Measurements from ENCODE around the gene SLC30A10. TPM values are rescaled to one million over a fixed set of nuclear protein-coding genes. Genes with fewer than 3 reads are reported as not detected.

The SLC30A10 gene
- total RNA-seq, 6 experiments from 2014 or later = 25.5 to 55.5 (median 36.6) TPM

- TF ChIP-seq POLR2A (IDR thresholded peaks at IDR 0.05) = no peak
- intact Hi-C loops (cut with DNase I) = no loop called here
Observed at GRCh38 chr1:219903353-219903871, 24.9 kb downstream of the SLC30A10 start.

GRCh38 chr1:219902951-219903350, 25.4 kb downstream of the SLC30A10 start:
- no peaks in the 10 kb centered on the region for H3K9me3 ChIP-seq
- H3K4me1 ChIP-seq = peaks cover 0 to 5% (median 0%) of the 10 kb centered on the region in 4 donors
- WGBS (ENCODE audit: insufficient coverage, low coverage, low lambda C conversion rate, missing lambda C conversion rate) = 76% methylated on average over 4 of the region's 4 CpGs
- TF ChIP-seq POLR2A (IDR thresholded peaks at IDR 0.05) (no peak), CTCF (IDR thresholded peaks at IDR 0.05) (no peak)
- no peaks in the 10 kb centered on the region for H3K27me3 ChIP-seq
- ATAC-seq (peak in 1 of 4 donors; percentile 35), DNase-seq (no peak)
- intact Hi-C loops (cut with DNase I) = no loop called here
- no peak overlapping the region for H3K27ac ChIP-seq
- H3K4me3 ChIP-seq = no peak overlapping the region
- no peaks in the 10 kb centered on the region for H3K36me3 ChIP-seq

More at GRCh38 chr1:219903353-219903871, 24.9 kb downstream of the SLC30A10 start:
- Histone ChIP-seq H3K27me3 (no peaks in the 10 kb centered on the region), H3K9me3 (no peaks in the 10 kb centered on the region), H3K27ac (no peak overlapping the region), H3K4me3 (no peak overlapping the region), H3K36me3 (no peaks in the 10 kb centered on the region), H3K4me1 (peaks cover 0 to 5% (median 0%) of the 10 kb centered on the region in 4 donors)
- no peak for ATAC-seq
- 88% methylated on average over 5 of the region's 5 CpGs for whole genome bisulfite sequencing (ENCODE audit: insufficient coverage, low coverage, low lambda C conversion rate, missing lambda C conversion rate)
- no peak for DNase-seq

GRCh38 chr1:219900882-219901281, 27.5 kb downstream of the SLC30A10 start:
- intact Hi-C loops (cut with DNase I) = no loop called here
- Histone ChIP-seq H3K27ac (no peak overlapping the region), H3K9me3 (no peaks in the 10 kb centered on the region), H3K4me1 (peaks cover 0 to 5% (median 0%) of the 10 kb centered on the region in 4 donors), H3K27me3 (no peaks in the 10 kb centered on the region), H3K4me3 (no peak overlapping the region), H3K36me3 (no peaks in the 10 kb centered on the region)
- WGBS (ENCODE audit: insufficient coverage, low coverage, low lambda C conversion rate, missing lambda C conversion rate) = 90% methylated on average over 1 of the region's 1 CpG
- ATAC-seq = no peak
- no peak for TF ChIP-seq CTCF (IDR thresholded peaks at IDR 0.05)
- DNase-seq = no peak

GRCh38 chr1:219900201-219900600, 28.2 kb downstream of the SLC30A10 start:
- no peak overlapping the region for H3K4me3 ChIP-seq
- intact Hi-C loops (cut with DNase I) = no loop called here
- no peaks in the 10 kb centered on the region for H3K9me3 ChIP-seq
- H3K27ac ChIP-seq = no peak overlapping the region
- 33% methylated on average over 1 of the region's 1 CpG for WGBS (ENCODE audit: insufficient coverage, low coverage, low lambda C conversion rate, missing lambda C conversion rate)
- TF ChIP-seq CTCF (IDR thresholded peaks at IDR 0.05) (no peak), POLR2A (IDR thresholded peaks at IDR 0.05) (no peak)
- no peaks in the 10 kb centered on the region for H3K27me3 ChIP-seq
- peaks cover 0 to 5% (median 0%) of the 10 kb centered on the region in 4 donors for H3K4me1 ChIP-seq
- no peaks in the 10 kb centered on the region for H3K36me3 ChIP-seq
- DNase-seq = no peak
- ATAC-seq = no peak

- Histone ChIP-seq H3K27me3 (no peaks in the 10 kb centered on the region), H3K9me3 (no peaks in the 10 kb centered on the region), H3K36me3 (no peaks in the 10 kb centered on the region), H3K4me1 (peaks cover 0 to 5% (median 0%) of the 10 kb centered on the region in 4 donors), H3K4me3 (no peak overlapping the region), H3K27ac (no peak overlapping the region)
- 70% methylated on average over 5 of the region's 5 CpGs for WGBS (ENCODE audit: insufficient coverage, low coverage, low lambda C conversion rate, missing lambda C conversion rate)
- TF ChIP-seq POLR2A (IDR thresholded peaks at IDR 0.05) (no peak), CTCF (IDR thresholded peaks at IDR 0.05) (no peak)
- DNase-seq = no peak
- intact Hi-C loops (cut with DNase I) = no loop called here
- ATAC-seq = no peak
Observed at GRCh38 chr1:219898375-219898774, 30.0 kb downstream of the SLC30A10 start.
